ENCODE measurements around the gene FZD7. TPM values are rescaled to one million over a fixed set of nuclear protein-coding genes. Genes with fewer than 3 reads are reported as not detected.

Gene FZD7
- total and polyA plus RNA-seq, 10 donors, result 0.87 to 4.4 (median 1.9) TPM

DNA sequence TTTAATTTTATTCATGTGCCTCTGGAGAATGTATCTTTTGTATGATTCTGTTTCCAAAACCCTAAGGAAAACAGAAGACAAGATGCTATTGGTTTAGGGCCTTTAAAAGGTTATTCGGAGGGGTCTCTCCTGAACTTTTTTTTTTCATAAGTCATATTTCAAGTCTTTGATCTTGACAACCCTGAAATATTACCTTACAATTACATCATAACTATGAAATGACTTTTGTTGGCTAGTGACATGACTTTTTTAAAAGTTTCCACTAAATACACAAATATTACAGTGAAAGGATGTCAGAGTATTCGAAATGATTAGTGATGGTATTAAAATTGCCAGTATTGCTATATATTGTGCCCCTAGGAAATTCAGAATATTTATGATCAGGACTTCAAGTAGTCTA is 31.8 kb upstream of the FZD7 start:
- Histone ChIP-seq H3K9me3 (no peaks in the 10 kb centered on the region), H3K36me3 (no peaks in the 10 kb centered on the region), H3K4me1 (peaks cover 0 to 3% (median 0%) of the 10 kb centered on the region in 6 donors), H3K27ac (no peak overlapping the region), H3K4me3 (no peak overlapping the region), H3K27me3 (replicated peaks in 1 of 7) (no peaks in the 10 kb centered on the region)
- TF ChIP-seq POLR2AphosphoS5 (IDR thresholded peaks at IDR 0.05), result no peak
- no peak for TF ChIP-seq CTCF (IDR thresholded peaks at IDR 0.05 in 8 of 11, conservative IDR thresholded peaks at IDR 0.05 in 3 of 11)
- no peak for TF ChIP-seq POLR2A (IDR thresholded peaks at IDR 0.05)
- no peak for DNase-seq
- intact Hi-C loops (cut with DNase I; ENCODE audit: low total_unique reads), result no loop called here
- WGBS, 5 donors, result 88 to 95% (median 92%) methylated on average over 2 of the region's 2 CpGs

DNA sequence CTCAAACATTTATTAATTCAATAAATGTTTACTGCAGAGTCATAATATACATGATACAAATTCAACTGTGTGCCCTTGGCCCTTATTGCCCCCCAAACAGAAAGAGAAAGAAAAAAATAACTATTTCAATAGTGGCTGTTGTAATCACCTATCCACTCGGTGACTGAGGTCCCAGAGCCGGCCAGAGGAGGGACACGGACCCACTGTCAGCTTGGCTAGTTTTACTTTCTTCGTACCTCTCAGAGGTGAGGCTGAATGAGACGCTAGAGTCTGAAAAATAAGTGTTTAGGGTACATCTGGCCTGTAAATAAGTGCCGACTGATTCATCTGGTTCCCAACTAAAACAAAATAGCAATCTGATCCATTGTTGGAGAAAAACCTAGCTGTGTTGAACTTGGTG is 31.3 kb upstream of the FZD7 start:
- no peaks in the 10 kb centered on the region for H3K36me3 ChIP-seq
- H3K9me3 ChIP-seq, result no peaks in the 10 kb centered on the region
- no peaks in the 10 kb centered on the region for H3K27me3 ChIP-seq (replicated peaks in 1 of 7)
- no peak overlapping the region for H3K27ac ChIP-seq
- 79 to 92% (median 90%) methylated on average over 6 of the region's 6 CpGs for WGBS, 5 donors
- TF ChIP-seq POLR2AphosphoS5 (IDR thresholded peaks at IDR 0.05) (no peak), CTCF (IDR thresholded peaks at IDR 0.05 in 8 of 11, conservative IDR thresholded peaks at IDR 0.05 in 3 of 11) (no peak), POLR2A (IDR thresholded peaks at IDR 0.05) (no peak)
- H3K4me3 ChIP-seq, result no peak overlapping the region
- DNase-seq, result no peak
- intact Hi-C loops (cut with DNase I; ENCODE audit: low total_unique reads), result no loop called here
- peaks cover 0 to 3% (median 0%) of the 10 kb centered on the region in 6 donors for H3K4me1 ChIP-seq

DNA sequence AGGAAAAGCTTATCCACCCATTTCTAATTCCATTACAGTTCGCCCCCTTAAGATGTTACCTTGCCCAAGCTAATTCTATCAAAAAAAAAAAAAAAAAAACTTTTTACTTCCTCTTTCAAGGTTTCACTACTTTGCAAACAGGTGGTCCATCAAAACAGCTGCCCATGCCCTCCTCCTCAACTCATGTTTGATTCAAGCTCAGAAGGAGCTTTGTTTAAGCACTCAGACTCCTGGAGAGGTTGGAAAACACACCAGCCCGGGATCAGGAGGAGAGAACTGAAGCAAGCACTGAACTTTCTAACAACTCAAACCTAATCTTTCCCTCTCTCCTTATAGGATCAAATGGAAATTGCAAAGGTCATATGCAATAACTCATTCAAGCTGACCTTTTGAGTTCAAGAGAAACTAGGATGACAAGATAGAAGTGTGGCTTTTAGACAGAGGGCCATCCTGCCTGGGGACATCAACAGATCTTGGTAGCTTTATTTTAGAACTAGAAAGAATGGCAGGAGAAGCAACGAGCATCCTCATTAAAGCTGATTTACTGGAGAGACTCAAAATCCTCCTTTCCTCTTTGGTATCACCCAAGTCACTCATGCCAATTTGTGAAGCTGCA is 28.3 kb upstream of the FZD7 start:
- no peak for DNase-seq
- Histone ChIP-seq H3K4me3 (no peak overlapping the region), H3K4me1 (peaks cover 0 to 3% (median 0%) of the 10 kb centered on the region in 6 donors), H3K9me3 (no peaks in the 10 kb centered on the region), H3K27ac (no peak overlapping the region), H3K27me3 (replicated peaks in 1 of 7) (peaks cover 0 to 8% (median 0%) of the 10 kb centered on the region in 7 donors), H3K36me3 (no peaks in the 10 kb centered on the region)
- TF ChIP-seq POLR2A (IDR thresholded peaks at IDR 0.05), result no peak
- no peak for TF ChIP-seq CTCF (IDR thresholded peaks at IDR 0.05 in 8 of 11, conservative IDR thresholded peaks at IDR 0.05 in 3 of 11)
- no peak for TF ChIP-seq POLR2AphosphoS5 (IDR thresholded peaks at IDR 0.05)
- 59 to 68% (median 65%) methylated on average over 3 of the region's 3 CpGs for WGBS, 5 donors
- intact Hi-C loops (cut with DNase I; ENCODE audit: low total_unique reads), result no loop called here

DNA sequence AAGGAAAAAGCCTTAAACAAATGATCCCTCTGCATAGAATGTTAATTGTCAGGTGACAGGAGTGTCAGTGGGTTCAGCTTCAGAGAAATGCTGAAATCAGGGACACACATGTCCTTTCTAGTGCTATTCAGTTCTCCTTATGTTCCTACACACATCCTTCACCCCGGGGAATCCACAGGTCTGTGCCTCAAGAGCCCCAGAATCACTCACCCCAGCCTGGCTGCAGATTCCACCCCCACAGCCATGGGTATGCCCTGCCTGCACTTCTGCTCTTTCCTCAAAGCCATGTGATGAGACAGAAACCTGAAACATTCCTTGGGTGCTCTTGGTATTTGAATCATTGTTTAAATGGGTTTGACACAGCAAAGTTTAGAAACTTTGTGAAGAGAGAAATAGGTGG is 27.4 kb upstream of the FZD7 start:
- DNase-seq, result no peak
- H3K36me3 ChIP-seq, result no peaks in the 10 kb centered on the region
- peaks cover 0 to 8% (median 0%) of the 10 kb centered on the region in 7 donors for H3K27me3 ChIP-seq (replicated peaks in 1 of 7)
- no peaks in the 10 kb centered on the region for H3K9me3 ChIP-seq
- H3K4me1 ChIP-seq, result peaks cover 0 to 3% (median 0%) of the 10 kb centered on the region in 6 donors
- H3K27ac ChIP-seq, result no peak overlapping the region
- TF ChIP-seq CTCF (IDR thresholded peaks at IDR 0.05 in 8 of 11, conservative IDR thresholded peaks at IDR 0.05 in 3 of 11), result no peak
- TF ChIP-seq POLR2A (IDR thresholded peaks at IDR 0.05), result no peak
- TF ChIP-seq POLR2AphosphoS5 (IDR thresholded peaks at IDR 0.05), result no peak
- WGBS, 5 donors, result 67 to 93% (median 79%) methylated on average over 1 of the region's 1 CpG
- H3K4me3 ChIP-seq, result no peak overlapping the region
- intact Hi-C loops (cut with DNase I; ENCODE audit: low total_unique reads), result no loop called here
